Measurements from ENCODE around the gene ASAP3. TPM values are rescaled to one million over a fixed set of nuclear protein-coding genes. Genes with fewer than 3 reads are reported as not detected.

The ASAP3 gene
- total RNA-seq, 1 experiment from 2014 or later = 71.2 TPM

DNA sequence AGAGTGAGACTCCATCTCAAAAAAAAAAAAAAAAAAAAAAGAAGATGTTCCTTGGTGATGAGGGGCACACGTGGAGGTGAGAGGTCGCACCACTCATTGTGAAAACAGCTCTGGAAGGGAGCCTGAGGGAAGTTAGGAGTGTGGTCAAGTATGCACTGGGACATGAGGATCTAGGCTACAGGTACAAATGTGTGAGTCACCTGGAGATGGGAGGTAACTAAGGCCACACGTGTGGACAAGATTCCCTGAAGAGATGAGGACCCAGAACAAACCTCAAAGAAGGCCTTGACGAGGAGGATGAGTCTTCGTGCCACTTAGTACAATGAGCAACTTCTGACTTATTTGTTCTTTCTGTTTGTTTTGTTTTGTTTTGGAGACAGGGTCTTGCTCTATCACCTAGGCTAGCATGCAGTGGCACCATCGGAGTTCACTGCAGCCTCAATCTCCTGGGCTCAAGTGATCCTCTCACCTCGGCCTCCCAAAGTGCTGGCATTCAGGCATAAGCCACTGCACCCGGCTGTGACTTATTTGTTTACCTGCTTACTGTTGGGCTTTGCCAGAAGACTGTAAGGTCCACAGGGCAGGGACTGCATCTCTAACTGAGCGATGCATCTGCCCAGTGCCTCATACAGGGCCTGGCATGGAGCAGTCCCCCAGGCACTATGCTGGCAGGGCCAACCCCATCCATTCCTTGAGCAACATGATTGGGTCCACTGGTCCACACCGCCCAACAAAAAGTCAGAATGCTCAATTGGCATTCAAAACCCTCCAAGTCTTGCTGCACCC, 6.4 kb downstream of the ASAP3 start:
- DNase-seq (ENCODE audit: low spot score) (no peak), ATAC-seq (no peak)
- Mint-ChIP-seq H3K27me3 (ENCODE audit: low read depth) (no peaks in the 10 kb centered on the region), H3K27ac (0 out of 2 replicates have a peak overlapping the region, but pooled peaks have one; percentile 30), H3K36me3 (no peaks in the 10 kb centered on the region), H3K4me3 (no peak overlapping the region), H3K9me3 (no peaks in the 10 kb centered on the region), H3K4me1 (peaks cover 42% of the 10 kb centered on the region)
- ChIA-PET CTCF (no interaction called here), POLR2A (no interaction called here)
- no peak for TF ChIP-seq ZNF512 (CRISPR knock-in tag; IDR thresholded peaks at IDR 0.05; ENCODE audit: borderline replicate concordance)
- no peak for TF ChIP-seq IRF1 (CRISPR knock-in tag; IDR thresholded peaks at IDR 0.05)
- no peak for TF ChIP-seq TEAD4 (CRISPR knock-in tag; IDR thresholded peaks at IDR 0.05)
- TF ChIP-seq FOXP1 (CRISPR knock-in tag; IDR thresholded peaks at IDR 0.05; ENCODE audit: borderline replicate concordance) = no peak
- no peak for TF ChIP-seq STAT6 (CRISPR knock-in tag; conservative IDR thresholded peaks at IDR 0.05; ENCODE audit: low read depth)
- no peak for TF ChIP-seq ZNF232 (CRISPR knock-in tag; IDR thresholded peaks at IDR 0.05)
- no peak for TF ChIP-seq ELF4 (CRISPR knock-in tag; IDR thresholded peaks at IDR 0.05; ENCODE audit: low read depth)
- TF ChIP-seq, protein P1, sequence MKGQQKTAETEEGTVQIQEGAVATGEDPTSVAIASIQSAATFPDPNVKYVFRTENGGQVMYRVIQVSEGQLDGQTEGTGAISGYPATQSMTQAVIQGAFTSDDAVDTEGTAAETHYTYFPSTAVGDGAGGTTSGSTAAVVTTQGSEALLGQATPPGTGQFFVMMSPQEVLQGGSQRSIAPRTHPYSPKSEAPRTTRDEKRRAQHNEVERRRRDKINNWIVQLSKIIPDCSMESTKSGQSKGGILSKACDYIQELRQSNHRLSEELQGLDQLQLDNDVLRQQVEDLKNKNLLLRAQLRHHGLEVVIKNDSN (CRISPR knock-in tag; IDR thresholded peaks at IDR 0.05) = no peak
- TF ChIP-seq TP53 (CRISPR knock-in tag; IDR thresholded peaks at IDR 0.05) = no peak
- no peak for TF ChIP-seq TCF7 (CRISPR knock-in tag; IDR thresholded peaks at IDR 0.05; ENCODE audit: low read depth)
- no peak for TF ChIP-seq ZSCAN18 (CRISPR knock-in tag; IDR thresholded peaks at IDR 0.05)
- TF ChIP-seq, protein P2, sequence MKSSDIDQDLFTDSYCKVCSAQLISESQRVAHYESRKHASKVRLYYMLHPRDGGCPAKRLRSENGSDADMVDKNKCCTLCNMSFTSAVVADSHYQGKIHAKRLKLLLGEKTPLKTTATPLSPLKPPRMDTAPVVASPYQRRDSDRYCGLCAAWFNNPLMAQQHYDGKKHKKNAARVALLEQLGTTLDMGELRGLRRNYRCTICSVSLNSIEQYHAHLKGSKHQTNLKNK (CRISPR knock-in tag; IDR thresholded peaks at IDR 0.05) = no peak
- no peak for TF ChIP-seq NFE2L1 (CRISPR knock-in tag; IDR thresholded peaks at IDR 0.05)
- TF ChIP-seq ZNF219 (CRISPR knock-in tag; IDR thresholded peaks at IDR 0.05; ENCODE audit: borderline replicate concordance) = no peak
- no peak for TF ChIP-seq CREM (CRISPR knock-in tag; IDR thresholded peaks at IDR 0.05)
- TF ChIP-seq CDX4 (CRISPR knock-in tag; IDR thresholded peaks at IDR 0.05; ENCODE audit: borderline replicate concordance) = no peak
- TF ChIP-seq CREB1 (CRISPR knock-in tag; IDR thresholded peaks at IDR 0.05) = no peak
- TF ChIP-seq GTF2I (CRISPR knock-in tag; conservative IDR thresholded peaks at IDR 0.05) = no peak
- TF ChIP-seq RELA (CRISPR knock-in tag; IDR thresholded peaks at IDR 0.05; ENCODE audit: borderline replicate concordance) = no peak
- no peak for TF ChIP-seq ZNF121 (CRISPR knock-in tag; IDR thresholded peaks at IDR 0.05)

Measured in WTC11 (cell line).